GOT3 (cell line): ENCODE results near the gene PTCHD1.

Experiments used
- DNase-seq: peaks from one replicate; lab custom pipeline; 2025; ENCODE audit warnings: mixed read lengths; lab: John Stamatoyannopoulos, UW

PTCHD1 gene

DNA sequence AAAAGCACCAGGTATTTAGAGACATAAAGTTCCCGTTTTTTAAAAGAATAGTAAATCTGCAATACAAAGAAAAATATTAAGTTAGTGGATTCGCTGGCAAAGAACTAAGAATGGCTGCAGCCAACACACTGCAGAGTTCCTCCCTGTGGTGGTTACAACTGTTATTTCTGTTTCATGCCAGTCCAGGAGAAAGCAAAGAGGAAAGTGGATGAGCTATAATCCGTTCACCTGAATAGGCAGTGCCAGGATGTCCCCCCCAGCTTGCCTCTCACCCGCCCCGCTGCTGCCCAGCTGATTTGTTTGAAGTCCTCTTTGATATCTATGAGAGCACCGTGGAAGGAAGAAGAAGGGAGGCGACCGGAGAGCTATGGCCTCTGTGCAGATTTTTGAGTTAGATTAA is 63.9 kb downstream of the PTCHD1 start:
- no peak for DNase-seq

GRCh38 chrX:23403849-23404248 is 69.2 kb downstream of the PTCHD1 start:
- no peak for DNase-seq

DNA sequence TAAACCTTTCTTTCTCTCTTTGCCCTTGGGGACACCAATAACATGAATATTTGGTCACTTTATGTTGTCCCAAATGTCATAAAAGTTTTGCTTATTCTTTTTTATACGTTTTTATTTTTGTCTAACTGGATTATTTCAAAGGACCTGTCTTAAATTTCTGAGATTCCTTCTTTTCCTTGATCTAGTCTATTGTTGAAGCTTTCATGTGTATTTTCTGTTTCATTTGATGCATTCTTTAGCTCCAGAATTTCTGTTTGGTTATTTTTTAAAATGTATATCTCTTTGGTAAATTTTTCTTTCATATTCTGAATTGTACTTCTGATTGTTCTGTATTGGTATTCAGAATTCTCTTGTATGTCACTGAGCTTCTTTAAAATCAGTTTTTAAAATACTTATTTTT is 88.3 kb downstream of the PTCHD1 start:
- DNase-seq, result no peak

- peak; percentile 2 for DNase-seq
Measured at GRCh38 chrX:23434356-23434884, 99.8 kb downstream of the PTCHD1 start.

DNA sequence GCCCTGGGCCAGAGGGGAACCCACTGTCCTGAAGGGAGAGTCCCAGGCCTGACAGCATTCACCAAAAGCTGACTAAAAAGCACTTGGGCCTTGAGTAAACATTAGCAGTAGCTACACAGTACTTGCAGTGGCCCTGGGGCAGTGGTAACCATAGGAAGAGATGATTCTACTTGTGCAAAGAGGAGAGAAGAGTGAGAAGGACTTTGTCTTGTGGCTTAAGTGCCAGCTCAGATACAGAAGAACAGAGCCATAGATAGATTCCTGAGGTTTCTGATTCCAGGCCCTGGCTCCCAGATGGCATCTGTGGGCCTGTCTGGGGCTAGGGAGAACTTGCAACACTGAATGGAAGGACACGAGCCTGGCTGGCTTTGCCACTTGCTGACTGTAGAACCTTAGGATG is 100.5 kb downstream of the PTCHD1 start:
- no peak for DNase-seq

- no peak for DNase-seq
Measured at GRCh38 chrX:23435575-23435974, 100.9 kb downstream of the PTCHD1 start.

GRCh38 chrX:23436875-23437274 is 102.2 kb downstream of the PTCHD1 start:
- no peak for DNase-seq

- DNase-seq, result no peak
Measured at GRCh38 chrX:23451266-23451665, 116.6 kb downstream of the PTCHD1 start.
